ENCODE results near the gene NEMP1.

NEMP1 gene

GRCh38 chr12:57093415-57094207 lies 15.0 kb upstream of the NEMP1 start:
- Histone ChIP-seq H3K27ac (no peak overlapping the region), H3K9me3 (ENCODE audit: severe bottlenecking) (no peaks in the 10 kb centered on the region), H3K4me3 (ENCODE audit: low read depth, low read length) (no peak overlapping the region), H3K27me3 (ENCODE audit: insufficient read depth, low read depth, severe bottlenecking) (no peaks in the 10 kb centered on the region), H3K36me3 (peaks cover 46% of the 10 kb centered on the region)
- DNase-seq: peak; percentile 75
- TF ChIP-seq CTCF (IDR thresholded peaks at IDR 0.05; ENCODE audit: low read depth, low read length): peak; percentile 93

GRCh38 chr12:57092876-57093414 lies 14.4 kb upstream of the NEMP1 start:
- no peaks in the 10 kb centered on the region for H3K9me3 ChIP-seq (ENCODE audit: severe bottlenecking)
- no peaks in the 10 kb centered on the region for H3K27me3 ChIP-seq (ENCODE audit: insufficient read depth, low read depth, severe bottlenecking)
- no peak for DNase-seq
- H3K36me3 ChIP-seq: peaks cover 46% of the 10 kb centered on the region
- TF ChIP-seq CTCF (IDR thresholded peaks at IDR 0.05; ENCODE audit: low read depth, low read length): no peak
- no peak overlapping the region for H3K27ac ChIP-seq
- no peak overlapping the region for H3K4me3 ChIP-seq (ENCODE audit: low read depth, low read length)

GRCh38 chr12:57092529-57092862 lies 13.9 kb upstream of the NEMP1 start:
- H3K4me3 ChIP-seq (ENCODE audit: low read depth, low read length): no peak overlapping the region
- H3K27ac ChIP-seq: no peak overlapping the region

GRCh38 chr12:57091638-57092528 lies 13.3 kb upstream of the NEMP1 start:
- H3K36me3 ChIP-seq: peaks cover 46% of the 10 kb centered on the region
- no peak for TF ChIP-seq CTCF (IDR thresholded peaks at IDR 0.05; ENCODE audit: low read depth, low read length)
- no peaks in the 10 kb centered on the region for H3K27me3 ChIP-seq (ENCODE audit: insufficient read depth, low read depth, severe bottlenecking)
- no peak overlapping the region for H3K4me3 ChIP-seq (ENCODE audit: low read depth, low read length)
- H3K27ac ChIP-seq: no peak overlapping the region
- H3K9me3 ChIP-seq (ENCODE audit: severe bottlenecking): no peaks in the 10 kb centered on the region
- DNase-seq: no peak

More at GRCh38 chr12:57092529-57092862, 13.9 kb upstream of the NEMP1 start:
- no peak for TF ChIP-seq CTCF (IDR thresholded peaks at IDR 0.05; ENCODE audit: low read depth, low read length)
- no peaks in the 10 kb centered on the region for H3K9me3 ChIP-seq (ENCODE audit: severe bottlenecking)
- H3K27me3 ChIP-seq (ENCODE audit: insufficient read depth, low read depth, severe bottlenecking): no peaks in the 10 kb centered on the region
- no peak for DNase-seq
- peaks cover 46% of the 10 kb centered on the region for H3K36me3 ChIP-seq

- DNase-seq: no peak
- no peak for TF ChIP-seq CTCF (IDR thresholded peaks at IDR 0.05; ENCODE audit: low read depth, low read length)
- Histone ChIP-seq H3K9me3 (ENCODE audit: severe bottlenecking) (no peaks in the 10 kb centered on the region), H3K27me3 (ENCODE audit: insufficient read depth, low read depth, severe bottlenecking) (no peaks in the 10 kb centered on the region), H3K36me3 (peaks cover 46% of the 10 kb centered on the region), H3K27ac (no peak overlapping the region; the same call in 1 of the 2 replicates), H3K4me3 (ENCODE audit: low read depth, low read length) (no peak overlapping the region)
Observed at GRCh38 chr12:57090924-57091637, 12.5 kb upstream of the NEMP1 start.

All from WERI-Rb-1 (cell line).